ENCODE data around the gene FES.
"Not testable (repeated sequence)": the region's sequence is repeated elsewhere in the genome, so short reads cannot be mapped to it uniquely, and the experiment has no call there.

The FES gene

DNA sequence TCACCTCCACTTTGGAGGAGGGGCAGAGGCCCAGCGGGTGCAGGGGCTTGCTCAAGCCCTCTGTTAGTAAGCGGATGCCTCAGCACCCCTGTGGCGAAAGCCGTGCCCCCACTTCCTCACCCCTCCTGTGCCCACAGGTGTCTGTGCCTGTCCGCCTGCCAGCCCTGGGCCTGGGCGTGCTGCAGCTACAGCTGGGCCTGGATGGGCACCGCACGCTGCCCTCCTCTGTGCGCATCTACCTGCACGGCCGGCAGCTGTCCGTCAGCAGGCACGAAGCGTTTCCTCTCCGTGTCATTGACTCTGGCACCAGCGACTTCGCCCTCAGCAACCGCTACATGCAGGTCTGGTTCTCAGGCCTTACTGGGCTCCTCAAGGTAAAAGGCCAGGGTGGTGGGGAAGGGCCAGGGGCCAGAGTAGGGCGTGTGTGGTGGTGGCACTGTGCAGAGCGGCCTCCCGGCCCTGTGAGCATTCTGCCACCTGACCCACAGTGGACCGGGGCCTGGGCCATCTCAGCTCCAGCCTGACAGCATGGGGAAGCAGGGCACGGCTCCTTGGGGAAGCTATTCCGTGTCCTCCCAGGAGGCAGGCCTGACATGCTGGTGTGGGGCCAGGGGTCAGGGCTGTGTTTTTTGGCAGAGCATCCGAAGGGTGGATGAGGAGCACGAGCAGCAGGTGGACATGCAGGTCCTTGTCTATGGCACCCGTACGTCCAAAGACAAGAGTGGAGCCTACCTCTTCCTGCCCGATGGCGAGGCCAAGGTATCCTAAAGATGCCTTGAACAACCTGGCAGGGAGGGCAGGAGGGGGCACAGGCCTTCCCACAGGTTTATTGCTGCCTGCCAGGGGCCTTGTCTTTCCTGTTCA, 27.8 kb downstream of the FES start:
- no peak for DNase-seq

DNA sequence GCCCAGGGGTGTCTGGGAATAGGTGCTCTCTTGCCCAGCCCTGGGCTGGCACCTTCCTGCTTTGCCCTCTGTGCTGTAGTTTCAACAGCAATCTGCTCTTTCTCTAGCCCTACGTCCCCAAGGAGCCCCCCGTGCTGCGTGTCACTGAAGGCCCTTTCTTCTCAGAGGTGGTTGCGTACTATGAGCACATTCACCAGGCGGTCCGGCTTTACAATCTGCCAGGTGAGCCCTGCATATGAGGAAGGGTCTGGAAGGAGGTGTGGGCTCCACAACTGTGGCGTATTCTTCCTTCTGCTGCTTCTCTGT, 28.4 kb downstream of the FES start:
- DNase-seq: no peak

DNA sequence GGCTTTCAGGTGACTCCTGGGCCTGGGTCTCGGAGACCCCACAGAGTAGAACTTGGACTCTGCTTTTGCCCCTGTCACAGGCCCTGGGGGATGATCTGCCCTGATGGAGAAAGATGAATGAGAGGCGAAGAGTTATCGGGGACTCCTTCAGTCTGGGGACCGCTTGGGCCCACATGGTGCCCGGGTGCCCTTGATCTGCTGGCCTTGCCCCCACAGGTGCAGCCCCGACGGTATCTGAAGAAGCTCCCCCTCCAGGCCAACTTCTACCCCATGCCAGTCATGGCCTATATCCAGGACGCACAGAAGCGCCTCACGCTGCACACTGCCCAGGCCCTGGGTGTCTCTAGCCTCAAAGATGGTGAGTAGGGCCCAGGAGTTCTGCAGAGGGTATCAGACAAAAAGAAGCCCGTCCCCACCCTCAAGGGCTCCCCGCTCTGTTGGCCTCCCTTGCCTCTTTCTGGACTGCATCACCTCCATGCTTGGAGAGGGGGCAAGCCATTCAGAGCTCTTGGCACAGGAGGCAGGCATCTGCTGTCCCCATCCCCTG, 29.2 kb downstream of the FES start:
- no peak for DNase-seq

DNA sequence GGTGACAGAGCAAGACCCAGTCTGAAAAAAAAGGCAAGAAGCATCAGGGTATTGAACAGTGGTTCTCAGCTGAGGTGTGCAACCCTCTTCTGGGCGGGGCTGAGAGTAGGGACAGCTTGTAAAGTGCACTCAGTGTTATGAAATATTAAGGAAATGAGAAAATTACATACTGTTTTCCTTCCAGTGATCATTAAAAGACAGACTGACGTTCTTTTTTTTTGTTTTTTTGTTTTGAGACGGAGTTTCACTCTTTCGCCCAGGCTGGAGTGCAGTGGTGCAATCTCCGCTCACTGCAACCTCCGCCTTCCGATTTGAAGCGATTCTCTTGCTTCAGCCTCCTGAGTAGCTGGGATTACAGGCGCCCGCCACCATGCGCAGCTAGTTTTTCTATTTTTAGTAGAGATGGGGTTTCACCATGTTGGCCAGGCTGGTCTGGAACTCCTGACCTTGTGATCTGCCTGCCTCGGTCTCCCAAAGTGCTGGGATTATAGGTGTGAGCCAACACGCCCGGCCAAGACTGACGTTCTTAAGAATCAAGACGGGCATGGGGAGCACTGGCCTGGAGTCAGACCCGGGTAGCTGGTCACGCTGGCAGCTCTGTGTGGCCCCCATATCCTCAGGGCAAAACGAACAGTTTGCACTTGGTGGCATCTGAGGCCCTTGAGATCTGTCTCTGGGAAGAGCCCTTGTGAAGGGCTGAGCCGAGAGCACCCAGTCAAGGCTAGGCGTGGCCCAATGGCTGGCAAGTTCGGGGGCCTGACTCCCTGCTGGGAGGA, 30.2 kb downstream of the FES start:
- no peak for DNase-seq

DNA sequence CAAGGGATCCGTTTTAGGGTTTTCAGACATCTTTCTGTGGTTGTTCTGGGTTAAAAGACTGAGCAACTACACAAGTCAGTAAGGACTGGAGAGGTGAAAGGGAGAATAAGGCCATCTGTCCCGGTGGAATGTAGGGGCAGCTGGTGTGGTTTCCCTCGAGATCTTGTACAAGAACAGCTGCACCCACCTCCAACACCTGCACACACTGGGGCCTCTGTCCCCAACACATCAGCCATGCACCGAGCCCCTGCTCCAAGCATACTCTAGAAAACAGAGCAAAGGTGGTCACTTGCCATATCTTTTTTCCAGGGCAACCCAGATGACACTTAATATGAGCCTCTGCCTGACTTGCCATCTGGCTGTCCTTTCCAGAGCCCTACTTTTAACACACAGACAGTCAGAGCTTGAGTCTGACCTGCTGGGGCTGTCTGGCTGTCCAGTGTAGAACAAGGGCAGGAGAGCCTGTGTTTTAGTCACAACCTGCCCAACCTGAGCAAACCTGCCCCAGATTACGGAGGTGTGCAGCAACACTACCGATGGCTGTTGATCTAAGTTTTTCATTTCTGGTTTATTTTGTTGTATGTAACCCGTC, 31.0 kb downstream of the FES start:
- no peak for DNase-seq

DNA sequence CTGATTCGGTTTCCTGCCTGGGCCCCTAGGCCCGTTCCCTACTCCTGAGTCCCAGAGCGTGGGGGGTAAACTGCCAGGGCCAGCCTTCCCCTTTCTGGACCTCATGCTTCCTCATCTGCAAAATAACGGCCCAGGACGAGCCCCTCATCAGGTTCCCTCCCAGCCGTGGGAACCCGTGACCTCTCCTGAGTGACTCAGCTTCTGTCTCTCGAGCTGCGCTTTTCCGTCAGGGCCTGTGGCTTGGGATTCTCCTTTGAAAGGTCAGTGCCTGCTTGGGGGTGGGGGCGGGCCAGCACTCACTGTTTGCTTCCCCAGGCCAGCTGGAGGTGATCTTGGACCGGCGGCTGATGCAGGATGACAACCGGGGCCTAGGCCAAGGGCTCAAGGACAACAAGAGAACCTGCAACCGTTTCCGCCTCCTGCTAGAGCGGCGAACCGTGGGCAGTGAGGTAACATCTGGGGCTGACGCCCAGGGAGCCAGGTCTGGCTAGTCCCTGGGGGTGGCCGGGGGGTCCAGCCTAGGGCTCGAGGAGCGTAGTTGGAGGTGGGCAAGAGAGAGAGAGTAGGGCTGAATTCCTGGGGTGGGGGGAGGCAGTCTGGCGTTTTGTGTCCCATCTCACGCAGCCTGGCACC, 31.6 kb downstream of the FES start:
- DNase-seq: no peak

DNA sequence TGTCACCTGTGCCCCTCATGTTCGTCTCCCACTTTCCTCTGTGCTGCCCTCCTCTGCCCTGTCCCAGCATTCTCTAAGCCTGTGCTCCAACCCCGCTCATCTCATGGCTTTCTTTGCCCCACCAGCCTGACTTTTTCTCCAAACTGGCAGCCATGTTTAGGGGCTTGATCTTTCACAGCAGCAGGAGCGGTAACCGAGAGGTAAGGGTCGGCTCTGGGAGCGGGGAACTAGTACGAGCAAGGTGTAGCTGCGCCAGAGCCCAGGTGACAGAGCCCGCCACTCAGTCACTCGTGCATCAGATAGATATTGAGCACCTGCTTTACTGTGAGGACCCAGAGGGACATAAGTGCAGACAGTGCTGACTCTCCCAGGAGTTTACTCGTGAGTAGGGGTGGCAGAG, 32.2 kb downstream of the FES start:
- DNase-seq: no peak

DNA sequence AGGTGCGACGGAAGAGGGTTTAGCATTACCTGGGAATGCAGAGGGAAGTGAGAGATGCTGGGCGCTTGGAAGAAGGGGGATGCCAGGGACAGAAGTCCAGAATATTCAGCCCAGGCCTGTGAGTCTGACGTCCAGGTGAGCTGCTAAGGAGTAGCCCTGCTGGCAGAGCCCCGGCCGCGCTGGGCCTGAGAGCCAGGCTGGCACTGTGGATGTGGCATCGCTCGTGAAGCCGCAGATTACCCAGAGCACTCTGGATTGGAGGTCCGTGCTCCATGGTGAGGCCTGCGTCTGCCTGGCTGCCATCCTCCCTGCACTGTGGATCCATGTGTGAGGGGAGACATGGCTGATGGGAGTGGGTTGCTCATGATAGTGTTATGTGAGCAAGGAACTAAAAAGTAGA, 33.3 kb downstream of the FES start:
- DNase-seq: no peak

DNA sequence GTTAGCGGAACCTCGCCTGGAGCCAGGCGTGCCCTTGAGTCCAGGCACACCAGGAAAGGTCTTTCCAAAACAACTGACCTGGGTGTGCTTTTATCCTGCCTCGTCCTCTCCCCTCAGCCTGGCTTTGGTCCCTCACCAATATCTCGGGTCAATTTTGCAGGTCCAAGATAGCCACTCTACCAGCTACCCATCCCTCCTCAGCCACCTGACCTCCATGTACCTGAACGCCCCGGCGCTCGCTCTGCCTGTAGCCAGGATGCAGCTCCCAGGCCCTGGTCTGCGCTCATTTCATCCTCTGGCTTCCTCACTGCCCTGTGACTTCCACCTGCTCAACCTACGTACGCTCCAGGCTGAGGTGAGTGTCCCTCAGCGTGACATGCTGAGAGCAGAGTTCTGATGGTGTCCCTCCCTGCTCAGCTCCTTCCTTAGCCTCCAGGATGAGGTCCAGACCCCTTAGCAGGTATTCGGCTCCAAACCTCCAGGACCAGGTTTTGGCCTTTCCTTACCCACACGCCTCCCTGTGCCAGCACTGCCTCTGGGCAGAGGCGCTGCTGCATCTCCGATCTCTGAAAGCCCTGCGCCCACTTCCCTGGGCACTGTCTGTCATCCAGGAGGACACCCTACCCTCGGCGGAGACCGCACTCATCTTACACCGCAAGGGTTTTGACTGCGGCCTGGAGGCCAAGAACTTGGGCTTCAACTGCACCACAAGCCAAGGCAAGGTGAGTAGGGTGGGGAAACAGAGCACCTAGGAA, 33.9 kb downstream of the FES start:
- no peak for DNase-seq

DNA sequence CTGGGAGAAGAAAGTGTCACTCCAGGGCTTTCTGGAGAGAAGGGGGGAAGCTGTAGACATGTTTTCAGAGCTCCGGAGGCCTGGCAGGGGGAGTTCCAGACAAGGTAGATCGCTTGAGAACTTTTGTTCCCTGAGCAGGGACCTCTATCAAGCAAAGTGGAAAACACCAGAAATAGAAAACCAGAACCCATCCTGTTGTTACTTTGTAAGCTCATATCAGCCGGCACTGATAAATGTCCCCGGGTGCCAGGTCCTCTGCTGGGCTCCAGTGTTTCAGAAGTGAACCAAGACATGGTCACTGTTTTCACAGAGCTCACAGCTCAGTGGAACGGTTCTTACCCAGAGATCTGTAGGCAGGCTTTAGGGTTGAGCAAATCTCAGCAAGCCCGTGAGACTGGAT, 34.5 kb downstream of the FES start:
- DNase-seq: no peak

DNA sequence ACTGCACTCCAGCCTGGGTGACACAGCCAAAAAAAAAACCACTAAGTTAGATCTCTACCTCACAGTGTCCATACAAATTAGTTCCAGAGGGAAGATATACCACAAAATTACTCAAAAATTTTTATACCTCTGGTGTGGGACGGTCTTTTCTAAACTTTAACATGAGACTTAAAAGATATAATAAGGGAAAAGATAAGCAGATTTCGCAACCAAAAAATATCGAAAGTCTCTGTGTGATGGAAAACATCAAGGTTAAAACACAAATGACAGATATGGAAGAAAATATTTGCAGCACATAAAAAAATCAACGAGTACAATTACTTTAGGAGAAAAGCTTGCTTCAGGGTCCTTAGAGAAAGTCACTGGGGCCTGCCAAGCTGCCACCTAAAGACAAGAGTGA, 37.6 kb downstream of the FES start:
- no peak for DNase-seq

DNA sequence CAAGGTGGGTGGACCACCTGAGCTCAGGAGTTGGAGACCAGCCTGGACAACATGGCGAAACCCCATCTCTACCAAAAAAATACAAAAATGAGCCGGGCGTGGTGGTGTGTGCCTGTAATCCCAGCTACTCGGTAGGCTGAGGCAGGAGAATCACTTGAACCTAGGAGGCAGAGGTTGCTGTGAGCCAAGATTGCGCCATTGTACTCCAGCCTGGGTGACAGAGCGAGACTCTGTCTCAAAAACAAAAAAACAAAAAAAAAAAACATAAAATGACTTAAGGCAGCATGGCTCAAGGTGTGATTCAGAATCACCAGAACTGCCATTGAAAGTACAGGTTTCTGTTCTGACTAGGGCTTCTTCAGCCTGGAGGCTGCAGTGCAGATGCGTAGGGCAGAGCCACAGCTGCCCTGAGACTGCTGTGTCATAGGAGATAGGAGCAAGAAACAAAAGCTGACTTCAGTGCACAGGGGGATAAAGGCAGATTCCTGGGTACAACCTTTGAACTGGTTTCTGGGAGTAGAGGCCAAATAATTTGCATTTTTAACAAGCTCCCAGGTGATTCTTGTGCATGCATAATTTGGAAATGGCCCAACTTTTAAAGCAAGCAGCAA, 38.5 kb downstream of the FES start:
- DNase-seq: peak in 1 of 5 donors; percentile 77

DNA sequence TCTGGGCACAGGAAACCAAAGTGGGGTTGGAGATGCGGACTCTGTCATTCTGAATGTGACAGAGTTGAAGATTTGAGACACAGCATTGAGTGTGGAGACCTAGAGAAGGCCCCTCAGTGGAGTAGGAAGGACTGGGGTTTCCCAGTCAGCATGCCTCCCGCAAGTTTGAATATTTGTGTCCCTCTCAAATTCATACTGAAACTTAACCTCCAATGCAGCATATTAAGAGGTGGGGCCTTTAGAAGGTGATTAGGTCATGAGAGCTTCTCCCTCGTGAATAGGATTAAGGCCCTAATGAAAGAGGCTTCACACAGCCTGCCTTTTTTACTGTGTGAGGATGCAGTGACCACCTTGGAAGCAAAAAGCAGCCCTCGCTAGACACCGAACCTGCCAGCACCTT, 40.1 kb downstream of the FES start:
- DNase-seq: peak in 1 of 5 donors; percentile 60

DNA sequence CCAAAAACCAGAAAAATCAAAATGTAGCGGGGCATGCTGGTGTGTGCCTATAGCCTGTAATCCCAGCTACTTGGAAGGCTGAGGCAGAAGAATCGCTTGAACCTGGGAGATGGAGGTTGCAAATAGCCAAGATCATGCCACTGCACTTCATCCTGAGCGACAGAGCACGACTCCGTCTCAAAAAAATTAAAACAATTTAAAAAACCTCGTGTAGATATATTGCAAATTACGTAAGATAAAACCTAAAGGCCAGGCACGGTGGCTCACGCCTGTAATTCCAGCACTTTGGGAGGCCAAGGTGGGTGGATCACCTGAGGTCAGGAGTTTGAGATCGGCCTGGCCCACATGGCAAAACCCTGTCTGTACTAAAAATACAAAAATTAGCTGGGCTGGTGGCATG, 42.5 kb downstream of the FES start:
- DNase-seq: not testable (repeated sequence)

DNA sequence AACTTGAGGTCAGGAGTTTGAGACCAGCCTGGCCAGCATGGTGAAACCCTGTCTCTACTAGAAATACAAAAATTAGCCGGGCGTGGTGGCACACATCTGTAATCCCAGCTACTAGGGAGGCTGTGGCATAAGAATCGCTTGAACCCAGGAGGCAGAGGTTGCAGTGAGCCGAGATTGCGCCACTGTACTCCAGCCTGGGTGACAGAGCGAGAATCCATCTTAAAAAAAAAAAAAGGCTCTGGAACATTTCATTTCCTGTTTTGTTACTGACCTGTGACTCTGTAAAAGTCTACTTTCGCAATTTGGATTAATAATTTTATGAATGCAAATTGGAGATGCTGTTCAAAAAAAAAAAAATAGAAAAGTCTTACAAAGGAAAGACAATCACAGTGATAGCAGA, 43.8 kb downstream of the FES start:
- DNase-seq: not testable (repeated sequence)

DNA sequence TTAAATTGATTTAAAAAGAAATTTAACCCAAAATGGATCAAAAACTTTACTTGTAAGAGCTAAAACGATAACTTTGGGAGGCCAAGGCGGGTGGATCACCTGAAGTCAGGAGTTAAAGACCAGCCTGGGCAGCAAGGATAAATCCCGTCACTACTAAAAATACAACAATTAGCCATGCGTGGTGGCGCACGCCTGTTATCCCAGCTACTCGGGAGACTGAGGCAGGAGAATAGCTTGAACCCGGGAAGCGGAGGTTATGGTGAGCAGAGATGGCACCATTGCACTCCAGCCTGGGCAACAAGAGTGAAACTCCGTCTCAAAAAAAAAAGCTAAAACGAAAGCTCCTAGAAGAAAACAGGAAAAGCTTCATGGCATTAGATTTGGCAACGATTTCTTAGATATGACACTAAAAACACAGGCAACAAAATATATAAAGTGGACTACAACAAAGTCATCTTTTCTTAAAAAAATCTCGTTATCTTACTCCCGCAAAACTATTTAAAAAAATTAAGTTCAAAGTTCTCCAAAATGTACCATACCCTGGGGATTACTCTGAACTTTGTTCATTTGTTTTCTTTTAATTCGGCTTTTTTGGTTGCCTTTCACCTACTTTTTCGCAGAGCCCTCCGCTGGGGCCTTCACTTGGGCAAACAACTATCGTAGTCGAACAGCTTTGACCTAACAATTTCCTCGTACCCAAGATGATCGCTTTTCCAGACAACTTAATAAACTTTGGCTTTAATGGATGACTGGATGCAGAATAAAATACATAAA, 45.1 kb downstream of the FES start:
- DNase-seq: peak in 2 of 5 donors; percentile 10 to 32

DNA sequence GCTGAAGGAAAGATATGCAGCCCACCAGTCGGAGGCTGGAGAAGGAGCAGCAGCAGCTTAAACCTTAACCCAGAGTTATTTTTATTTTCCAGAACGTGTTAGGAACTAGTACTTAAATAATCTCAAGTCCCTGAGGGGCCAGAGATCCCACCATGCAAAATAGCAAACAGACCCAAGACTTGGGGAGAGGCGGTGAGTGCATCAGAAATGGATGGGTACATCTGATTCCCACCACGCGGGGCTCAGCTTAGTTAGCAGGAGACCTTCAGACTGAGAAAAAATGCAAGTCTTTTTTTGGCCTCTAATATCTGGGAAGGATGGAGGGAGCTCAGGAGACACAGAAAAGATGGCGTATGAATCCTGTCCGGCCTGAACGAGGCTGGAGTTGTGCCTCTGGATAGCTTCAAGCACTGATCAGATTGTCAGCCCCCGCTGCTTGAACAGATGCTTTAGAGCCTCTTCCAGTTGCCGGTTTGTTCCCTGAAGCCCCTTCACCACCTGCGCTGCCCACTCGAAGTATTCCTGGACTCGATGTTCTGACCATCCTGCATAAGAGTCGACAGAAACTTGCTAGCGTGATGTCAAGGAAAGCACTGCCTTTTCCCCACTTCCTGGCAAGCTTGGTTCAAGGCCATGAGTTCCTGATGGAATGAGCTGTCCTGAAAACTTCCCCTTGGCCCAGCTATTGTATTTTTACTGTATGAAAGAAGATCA, 46.7 kb downstream of the FES start:
- DNase-seq: no peak

DNA sequence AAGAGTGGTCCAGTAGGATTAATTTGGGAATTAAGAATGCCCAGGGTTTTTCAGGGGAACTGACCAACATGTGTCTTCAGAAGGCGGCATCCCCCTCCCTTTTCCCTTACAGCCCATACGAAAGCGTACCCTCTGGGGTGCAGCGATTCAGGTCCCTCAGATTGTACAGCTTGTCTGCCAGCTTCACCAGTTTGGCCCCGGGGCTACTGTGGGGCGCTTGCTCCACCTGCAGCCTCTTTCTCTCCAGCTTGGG, 47.2 kb downstream of the FES start:
- DNase-seq: no peak

DNA sequence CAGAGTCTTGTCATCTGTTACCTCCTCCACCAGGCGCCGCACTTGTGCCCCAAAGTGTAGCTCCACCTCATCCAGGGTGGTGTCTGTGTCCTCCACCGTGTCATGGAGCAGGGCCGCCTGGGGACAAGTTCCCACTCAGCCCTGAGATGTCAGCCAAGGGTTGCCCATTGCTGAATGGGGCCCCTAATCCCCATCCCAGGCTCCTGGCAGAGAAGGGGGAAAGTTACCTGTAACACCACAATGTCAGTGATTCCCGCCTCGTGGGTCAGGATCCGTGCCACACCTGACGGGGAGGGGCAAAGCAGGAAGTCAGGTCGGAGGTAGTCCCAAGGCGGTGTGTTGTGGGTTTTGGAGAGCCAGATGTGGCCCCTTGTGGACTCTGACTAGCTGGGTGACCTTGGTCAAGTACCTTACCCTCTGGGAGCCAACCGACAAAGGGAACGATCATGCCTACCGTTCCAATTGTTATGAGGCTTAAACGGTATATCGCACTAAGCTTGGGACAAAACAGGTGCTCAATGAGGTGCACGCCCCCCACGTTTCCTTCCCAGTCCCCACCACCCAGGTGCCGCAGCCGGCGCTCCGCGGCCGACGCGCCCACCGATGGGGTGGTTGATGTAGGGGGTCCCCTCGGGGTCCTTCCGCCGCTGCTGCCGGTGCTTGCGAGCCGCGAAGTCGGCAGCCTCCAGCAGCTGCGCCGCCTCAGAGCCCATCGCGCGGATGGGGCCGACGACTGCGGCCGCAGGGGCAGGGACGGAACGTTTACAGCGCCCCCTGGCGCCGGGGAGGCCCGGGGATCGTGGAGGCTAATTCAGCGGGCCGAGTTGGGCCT, 47.7 kb downstream of the FES start, which contains the start of gene HDDC3:
TSS of gene HDDC3 (minus strand) at position 722 of the 832 bp plus-strand sequence. CDS start at position 713, 9 bp downstream.
- DNase-seq: peak; percentile 70 to 92 (median 82)

DNA sequence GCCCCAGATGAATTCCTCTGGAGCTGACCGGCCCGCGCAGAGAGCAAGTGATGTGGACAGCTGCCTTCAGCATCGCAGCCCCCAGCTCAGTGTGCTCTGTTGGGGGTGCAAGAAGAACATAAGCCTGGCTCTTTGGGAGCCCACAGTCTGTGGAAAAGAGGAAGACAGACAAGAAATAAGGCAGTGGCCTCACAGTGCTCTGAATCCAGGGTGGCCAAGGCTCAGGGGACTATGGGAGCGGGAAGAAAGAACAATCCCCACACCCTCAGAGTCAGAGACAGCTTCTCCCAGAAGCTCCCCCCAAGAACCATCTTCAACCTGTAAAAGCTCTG, 48.3 kb downstream of the FES start:
- no peak for DNase-seq

All from T-helper 1 cell (primary cell).